GM18909 (cell line): ENCODE data around the gene C6orf141.
A peak's percentile ranks its signal among the peaks of the same experiment; 100 is the strongest.

Source experiments
- ATAC-seq: cut with Tn5 transposase; IDR thresholded peaks from one replicate; pipeline ENCODE4 v1.9.1; 2021; ENCODE audit warnings: mild to moderate bottlenecking; ENCODE audit not compliant: unreplicated experiment, poor library complexity

The C6orf141 gene

DNA sequence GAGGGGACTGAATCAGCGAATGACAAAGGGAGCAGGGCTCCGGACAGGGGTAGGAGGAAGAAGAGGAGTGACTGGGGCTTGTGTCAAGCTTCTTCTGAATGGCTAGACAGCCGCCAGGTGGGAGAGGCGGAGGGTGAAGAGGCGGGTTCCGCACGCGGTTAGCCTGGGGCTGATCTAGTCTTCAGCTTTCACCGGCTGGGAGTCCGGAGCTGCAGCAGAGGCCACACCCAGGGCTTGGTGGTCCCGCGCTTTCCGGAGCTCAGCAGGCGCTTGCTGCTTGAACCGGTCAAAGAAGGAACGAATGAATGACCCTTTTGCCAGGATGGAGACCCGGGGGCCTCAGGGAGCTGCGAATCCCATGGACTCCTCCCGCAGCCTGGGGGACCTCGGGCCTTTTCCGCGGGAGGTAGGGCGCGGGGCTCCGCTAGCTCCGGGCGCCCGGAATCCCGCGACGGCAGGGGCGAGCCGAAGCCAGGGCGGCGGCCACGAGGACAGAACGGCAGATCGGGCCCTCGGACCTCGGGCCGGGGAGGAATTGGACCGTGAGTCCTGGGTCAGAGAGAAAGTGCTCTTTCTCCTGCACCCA is at the start of gene C6orf141:
Gene C6orf141 (plus strand): TSS at position 177 of the 586 bp plus-strand sequence. CDS start 125 bp downstream, at position 302.
- ATAC-seq = peak; percentile 75

DNA sequence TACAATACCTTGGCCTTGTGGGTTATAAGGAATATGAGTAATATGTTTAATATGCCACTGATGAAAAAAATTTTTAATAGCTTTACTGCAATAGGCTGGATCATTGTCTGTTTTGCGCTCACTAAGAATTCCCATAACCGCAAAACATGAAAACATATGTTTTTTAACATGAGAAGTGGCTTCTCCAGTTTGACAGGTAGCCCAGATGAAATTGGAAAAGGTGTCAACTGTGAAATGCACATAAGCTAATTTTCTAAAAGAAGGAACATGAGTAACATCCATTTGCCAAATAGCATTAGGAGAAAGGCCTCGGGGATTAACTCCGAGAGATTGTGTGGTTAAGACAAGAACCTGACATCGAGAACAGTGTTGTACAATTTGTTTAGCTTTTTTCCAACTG is 45.8 kb upstream of the C6orf141 start:
- ATAC-seq = no peak

DNA sequence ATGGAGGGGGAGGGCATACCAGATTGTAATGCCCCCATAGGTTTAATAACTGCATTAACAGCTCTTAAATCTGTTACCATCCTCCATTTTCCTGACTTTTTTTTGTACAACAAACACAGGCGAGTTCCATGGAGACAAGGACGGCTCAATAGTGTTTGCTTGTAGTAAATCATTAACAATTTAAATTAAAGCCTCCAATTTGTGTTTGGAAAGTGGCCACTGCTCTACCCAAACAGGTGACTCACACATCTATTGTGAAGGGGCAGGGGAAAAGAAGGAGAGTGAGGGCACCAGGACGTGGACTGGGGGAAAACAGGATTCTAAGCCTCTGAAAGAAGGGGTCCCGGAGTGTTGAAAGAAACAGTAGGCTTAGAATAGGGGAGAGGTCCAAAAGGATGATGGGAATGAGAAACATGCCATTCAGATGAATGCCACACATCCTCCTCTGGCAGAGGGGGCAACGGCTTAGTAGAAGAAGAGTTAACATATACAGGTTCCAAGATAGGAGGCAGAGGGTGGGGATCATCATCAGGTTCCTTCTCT is 43.8 kb upstream of the C6orf141 start:
- no peak for ATAC-seq

DNA sequence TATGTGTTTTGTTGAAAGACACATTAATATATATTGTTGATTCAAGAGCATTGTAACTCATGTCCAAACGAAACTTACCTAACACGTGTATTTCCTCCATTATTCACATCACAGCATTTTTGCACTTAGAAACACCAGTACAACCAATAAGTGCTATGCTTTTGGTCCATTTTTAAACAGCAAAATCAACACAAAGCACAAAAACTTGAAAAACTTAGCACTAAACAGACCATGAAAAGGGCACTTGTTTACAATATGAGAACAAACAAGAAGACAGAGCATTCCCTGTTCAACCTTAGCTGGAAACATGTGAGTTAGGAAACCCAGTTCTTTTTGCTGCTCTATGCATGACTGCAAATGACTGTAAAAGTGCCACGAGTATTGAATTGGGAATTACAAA is 41.1 kb upstream of the C6orf141 start:
- ATAC-seq = no peak

DNA sequence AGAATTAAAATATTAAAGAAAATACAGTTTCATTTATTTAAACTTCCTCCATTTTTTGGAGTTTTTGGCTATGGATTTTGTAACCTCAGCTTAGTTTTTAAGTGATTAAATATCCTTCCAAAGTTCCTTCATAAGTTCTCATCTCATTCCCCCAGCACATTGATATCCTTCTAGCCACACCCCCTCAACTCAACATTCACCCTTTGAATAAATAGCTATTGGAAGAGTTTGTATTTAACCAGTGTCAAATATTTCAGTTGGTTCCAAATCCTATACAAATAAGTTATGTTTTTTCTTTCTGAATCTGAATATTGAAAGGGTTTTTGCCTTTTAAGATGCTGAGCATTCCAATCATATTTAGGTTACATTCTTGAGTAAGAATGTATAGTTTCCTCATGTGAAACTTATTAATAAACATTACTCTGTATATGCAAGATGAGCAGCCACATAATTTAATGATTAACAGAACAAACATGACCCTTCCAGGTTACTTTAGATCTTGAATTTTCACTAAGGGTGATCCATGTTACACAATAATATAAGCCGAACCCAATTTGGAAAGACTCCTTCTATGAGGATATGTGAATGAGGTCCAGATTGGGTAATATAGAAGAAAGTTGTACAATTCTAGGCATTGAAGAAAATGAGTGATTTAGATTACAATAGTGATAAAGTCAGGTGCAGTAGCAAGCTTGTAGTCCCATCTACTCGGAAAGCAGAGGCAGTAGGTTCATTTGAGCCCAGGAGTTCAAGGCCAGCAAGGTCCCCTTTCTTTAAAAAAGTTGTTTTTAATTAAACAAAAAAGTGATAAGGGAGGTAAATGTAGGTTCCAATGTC is 37.1 kb upstream of the C6orf141 start:
- no peak for ATAC-seq

DNA sequence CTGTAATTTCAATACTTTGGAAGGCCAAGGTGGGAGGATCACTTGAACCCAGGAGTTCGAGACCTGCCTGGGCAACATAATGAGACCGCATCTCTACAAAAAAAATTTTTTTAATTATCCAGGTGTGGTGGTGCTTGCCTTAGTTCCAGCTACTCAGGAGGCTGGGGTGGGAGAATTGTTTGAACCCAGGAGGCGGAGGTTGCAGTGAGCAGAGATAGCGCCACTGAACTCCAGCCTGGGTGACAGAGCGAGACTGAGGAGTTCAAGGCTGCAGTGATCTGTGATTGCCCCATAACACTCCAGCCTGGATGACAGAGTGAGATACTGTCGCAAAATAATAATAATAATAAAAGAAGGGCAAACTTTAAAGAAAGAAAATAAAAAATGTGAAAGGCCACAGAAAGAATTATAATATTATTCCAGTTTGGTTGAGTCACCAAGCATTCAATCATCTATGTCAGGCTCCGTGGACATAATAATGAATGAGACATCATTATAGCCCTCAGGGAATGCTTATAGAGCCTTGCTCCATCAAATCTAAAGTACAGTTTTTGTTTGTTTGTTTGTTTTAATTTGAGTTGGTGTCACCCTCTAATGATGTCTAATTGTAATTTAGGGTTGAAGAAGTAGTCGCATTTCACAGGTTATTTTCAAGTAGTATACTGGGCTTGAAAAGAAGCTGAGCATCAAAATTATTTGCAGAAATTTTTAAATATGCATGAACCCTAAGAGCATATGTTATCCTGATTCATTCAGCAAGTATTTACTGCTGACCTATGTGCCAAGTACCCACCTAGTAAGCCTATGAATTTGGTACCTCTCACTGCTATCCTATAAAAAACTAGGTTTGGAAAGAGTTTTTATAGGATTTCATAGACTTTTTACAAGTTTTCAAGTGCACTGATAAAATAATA is 35.6 kb upstream of the C6orf141 start:
- no peak for ATAC-seq

GRCh38 chr6:49515485-49516146 is 34.9 kb upstream of the C6orf141 start:
- ATAC-seq = no peak

DNA sequence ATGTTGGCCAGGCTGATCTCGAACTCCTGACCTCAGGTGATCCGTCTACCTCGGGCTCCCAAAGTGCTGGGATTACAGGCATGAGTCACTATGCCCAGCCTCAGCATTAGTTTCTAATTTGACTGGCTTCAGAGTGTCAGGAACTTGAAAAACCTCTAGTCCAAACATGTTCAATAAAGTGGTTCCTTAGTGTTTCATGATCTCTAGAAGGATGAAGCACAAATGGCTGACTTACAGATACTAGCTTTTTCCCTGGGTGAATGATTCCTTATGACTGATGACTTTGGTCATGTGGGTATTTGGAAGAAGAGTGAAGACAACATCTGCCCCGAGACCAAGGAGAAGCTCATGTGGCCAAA is 34.3 kb upstream of the C6orf141 start:
- ATAC-seq = no peak

GRCh38 chr6:49517919-49518318 is 32.5 kb upstream of the C6orf141 start:
- ATAC-seq = no peak

DNA sequence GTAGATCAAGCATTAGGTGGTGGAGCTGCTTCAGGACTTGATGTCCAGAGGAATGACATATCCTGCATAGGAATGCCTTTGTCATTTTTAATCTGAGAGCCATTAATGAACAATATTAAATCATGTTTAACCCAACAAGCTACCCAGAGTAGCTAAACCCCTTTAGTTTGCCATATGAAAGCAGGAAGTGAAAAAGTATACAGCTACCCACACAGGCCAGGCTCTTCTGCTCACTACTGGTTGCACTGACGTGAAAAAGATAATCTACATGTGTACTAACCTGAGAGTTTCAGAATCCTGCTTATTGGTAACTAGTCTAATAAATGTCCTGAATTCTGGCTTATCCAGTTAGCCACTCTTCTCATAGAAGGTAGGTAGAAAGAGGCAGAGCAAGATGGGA is 30.8 kb upstream of the C6orf141 start:
- peak; percentile 99 for ATAC-seq

GRCh38 chr6:49522710-49523593 is 27.5 kb upstream of the C6orf141 start:
- ATAC-seq = no peak

GRCh38 chr6:49523901-49524300 is 26.6 kb upstream of the C6orf141 start:
- no peak for ATAC-seq

- ATAC-seq = no peak
These were observed 25.9 kb upstream of the C6orf141 start for GRCh38 chr6:49524541-49524940.

- ATAC-seq = no peak
These were observed 23.9 kb upstream of the C6orf141 start for GRCh38 chr6:49526598-49526997.

- ATAC-seq = no peak
These were observed 23.1 kb upstream of the C6orf141 start for GRCh38 chr6:49527320-49527719.

DNA sequence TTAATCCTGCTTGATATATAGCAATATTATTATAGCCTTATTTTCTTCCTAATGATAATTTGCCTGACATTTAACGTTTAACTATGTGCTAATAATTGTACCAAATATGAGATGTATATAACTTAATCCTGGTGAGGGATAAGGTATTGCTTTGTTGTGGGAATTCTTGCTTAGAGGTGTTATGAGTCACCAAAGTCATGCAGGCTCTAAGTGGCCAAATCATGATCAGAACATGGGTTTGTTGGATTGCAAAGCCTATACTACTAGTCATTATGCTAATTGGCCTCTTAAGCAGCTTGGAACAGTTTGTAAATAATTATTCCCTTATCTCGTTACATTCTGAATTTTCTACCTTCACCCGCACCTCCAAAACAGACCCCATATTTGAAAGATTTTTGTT is 21.9 kb upstream of the C6orf141 start:
- no peak for ATAC-seq

DNA sequence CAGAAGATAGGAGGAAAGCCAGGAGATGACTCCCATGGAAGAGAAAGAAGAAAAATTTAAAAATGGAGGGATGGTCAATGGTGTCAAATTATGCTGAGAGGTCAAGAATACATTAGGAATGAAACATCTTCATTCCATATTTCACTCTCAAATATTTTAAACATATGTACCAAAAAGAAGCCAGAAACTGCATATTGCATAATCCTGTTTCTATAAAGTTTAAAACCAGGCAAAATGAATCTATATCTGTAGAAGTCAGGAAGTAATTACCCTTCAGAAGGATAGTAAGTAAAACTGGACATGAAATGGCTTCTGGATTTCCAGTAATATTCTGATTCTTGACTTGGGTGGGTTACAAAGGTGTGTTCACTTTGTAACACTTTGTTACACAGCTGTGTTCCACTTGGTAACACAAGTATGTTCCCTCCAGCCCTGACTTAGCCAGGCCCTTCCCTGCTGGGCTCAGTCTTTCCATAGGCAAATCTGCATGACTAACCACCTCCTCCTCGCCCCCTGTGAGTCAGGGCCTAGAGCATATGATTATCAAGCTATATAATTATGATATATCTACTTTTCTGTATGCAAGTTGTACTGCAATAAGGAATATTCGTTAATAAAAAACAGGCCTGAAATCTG is 20.2 kb upstream of the C6orf141 start:
- ATAC-seq = no peak

- ATAC-seq = peak; percentile 95
These were observed 18.5 kb upstream of the C6orf141 start for GRCh38 chr6:49531774-49532569.
